Measurements from ENCODE around the gene SIAH3.
"Not testable (repeated sequence)": the region's sequence is repeated elsewhere in the genome, so short reads cannot be mapped to it uniquely, and the experiment has no call there.

SIAH3 gene

GRCh38 chr13:45770886-45771285 is 80.7 kb downstream of the SIAH3 start:
- Histone ChIP-seq H3K36me3 (ENCODE audit: control insufficient read depth, insufficient read depth, low read length) (no peaks in the 10 kb centered on the region), H3K27me3 (ENCODE audit: control insufficient read depth, insufficient read depth, low read length) (no peaks in the 10 kb centered on the region), H3K9ac (ENCODE audit: low read length) (no peak overlapping the region), H3K9me3 (ENCODE audit: control insufficient read depth, low read length) (no peaks in the 10 kb centered on the region), H3K4me1 (ENCODE audit: control insufficient read depth, insufficient read depth, low read length) (no peaks in the 10 kb centered on the region), H3K4me3 (ENCODE audit: low read length) (no peak overlapping the region)

- Histone ChIP-seq H3K4me3 (ENCODE audit: low read length) (no peak overlapping the region), H3K4me1 (ENCODE audit: control insufficient read depth, insufficient read depth, low read length) (no peaks in the 10 kb centered on the region), H3K27me3 (ENCODE audit: control insufficient read depth, insufficient read depth, low read length) (no peaks in the 10 kb centered on the region), H3K36me3 (ENCODE audit: control insufficient read depth, insufficient read depth, low read length) (no peaks in the 10 kb centered on the region), H3K9ac (ENCODE audit: low read length) (no peak overlapping the region), H3K9me3 (ENCODE audit: control insufficient read depth, low read length) (no peaks in the 10 kb centered on the region)
These were observed 82.7 kb downstream of the SIAH3 start for GRCh38 chr13:45768656-45769479.

- H3K4me1 ChIP-seq (ENCODE audit: control insufficient read depth, insufficient read depth, low read length), result no peaks in the 10 kb centered on the region
- no peak overlapping the region for H3K4me3 ChIP-seq (ENCODE audit: low read length)
- no peaks in the 10 kb centered on the region for H3K27me3 ChIP-seq (ENCODE audit: control insufficient read depth, insufficient read depth, low read length)
- no peaks in the 10 kb centered on the region for H3K36me3 ChIP-seq (ENCODE audit: control insufficient read depth, insufficient read depth, low read length)
- no peak overlapping the region for H3K9ac ChIP-seq (ENCODE audit: low read length)
- H3K9me3 ChIP-seq (ENCODE audit: control insufficient read depth, low read length), result no peaks in the 10 kb centered on the region
These were observed 86.1 kb downstream of the SIAH3 start for GRCh38 chr13:45765464-45765863.

GRCh38 chr13:45763419-45763818 is 88.1 kb downstream of the SIAH3 start:
- Histone ChIP-seq H3K4me1 (ENCODE audit: control insufficient read depth, insufficient read depth, low read length) (no peaks in the 10 kb centered on the region), H3K9me3 (ENCODE audit: control insufficient read depth, low read length) (no peaks in the 10 kb centered on the region), H3K36me3 (ENCODE audit: control insufficient read depth, insufficient read depth, low read length) (no peaks in the 10 kb centered on the region), H3K9ac (ENCODE audit: low read length) (no peak overlapping the region), H3K27me3 (ENCODE audit: control insufficient read depth, insufficient read depth, low read length) (no peaks in the 10 kb centered on the region), H3K4me3 (ENCODE audit: low read length) (no peak overlapping the region)

DNA sequence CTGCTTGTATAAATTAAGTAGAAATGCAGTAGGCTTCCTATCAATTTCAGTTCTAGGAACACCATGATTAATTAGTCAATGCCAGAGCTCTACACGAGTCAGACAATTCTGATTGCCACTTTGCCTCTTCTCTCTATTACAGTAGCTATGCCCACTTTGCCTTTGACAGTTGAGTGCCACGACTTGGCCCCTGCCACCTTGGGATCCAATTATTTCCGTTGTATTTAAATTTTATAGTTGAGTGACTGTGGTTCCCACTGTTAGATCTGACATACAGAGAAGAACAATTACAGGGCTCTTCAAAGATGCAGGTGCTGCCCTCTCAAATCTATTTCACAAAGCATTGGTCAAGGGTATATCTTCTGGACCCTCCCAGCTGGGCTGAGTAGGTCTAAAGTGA is 94.0 kb downstream of the SIAH3 start:
- H3K9ac ChIP-seq (ENCODE audit: low read length); H3K4me1 ChIP-seq (ENCODE audit: control insufficient read depth, insufficient read depth, low read length): not testable (repeated sequence)

GRCh38 chr13:45756498-45756897 is 95.1 kb downstream of the SIAH3 start:
- not testable (repeated sequence) for H3K4me1 ChIP-seq (ENCODE audit: control insufficient read depth, insufficient read depth, low read length)

More for the DNA sequence above, 94.0 kb downstream of the SIAH3 start:
- H3K27me3 ChIP-seq (ENCODE audit: control insufficient read depth, insufficient read depth, low read length); H3K9me3 ChIP-seq (ENCODE audit: control insufficient read depth, low read length); H3K4me3 ChIP-seq (ENCODE audit: low read length); H3K36me3 ChIP-seq (ENCODE audit: control insufficient read depth, insufficient read depth, low read length): not testable (repeated sequence)

DNA sequence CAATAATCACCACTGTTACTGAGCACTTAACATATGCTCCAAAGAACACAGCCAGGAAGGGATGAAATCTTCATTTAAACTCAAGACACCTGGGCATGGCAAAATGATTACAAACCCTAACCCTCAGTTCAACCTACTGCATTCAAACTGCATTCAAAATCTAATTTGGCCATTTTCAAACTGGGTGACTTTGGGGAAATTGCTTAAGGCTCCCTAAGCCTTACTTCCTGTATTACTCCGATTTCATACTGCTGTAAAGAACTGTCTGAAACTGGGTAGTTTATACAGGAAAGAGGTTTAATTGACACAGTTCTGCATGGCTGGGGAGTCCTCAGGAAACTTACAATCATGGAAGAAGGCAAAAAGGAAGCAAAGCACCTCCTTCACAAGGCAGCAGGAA is 99.0 kb downstream of the SIAH3 start:
- H3K27me3 ChIP-seq (ENCODE audit: control insufficient read depth, insufficient read depth, low read length), result no peaks in the 10 kb centered on the region
- no peaks in the 10 kb centered on the region for H3K36me3 ChIP-seq (ENCODE audit: control insufficient read depth, insufficient read depth, low read length)
- no peaks in the 10 kb centered on the region for H3K9me3 ChIP-seq (ENCODE audit: control insufficient read depth, low read length)
- H3K4me1 ChIP-seq (ENCODE audit: control insufficient read depth, insufficient read depth, low read length), result no peaks in the 10 kb centered on the region
- H3K9ac ChIP-seq (ENCODE audit: low read length), result no peak overlapping the region
- H3K4me3 ChIP-seq (ENCODE audit: low read length), result no peak overlapping the region

More at GRCh38 chr13:45756498-45756897, 95.1 kb downstream of the SIAH3 start:
- not testable (repeated sequence) for H3K9ac ChIP-seq (ENCODE audit: low read length); H3K27me3 ChIP-seq (ENCODE audit: control insufficient read depth, insufficient read depth, low read length); H3K9me3 ChIP-seq (ENCODE audit: control insufficient read depth, low read length); H3K4me3 ChIP-seq (ENCODE audit: low read length); H3K36me3 ChIP-seq (ENCODE audit: control insufficient read depth, insufficient read depth, low read length)

DNA sequence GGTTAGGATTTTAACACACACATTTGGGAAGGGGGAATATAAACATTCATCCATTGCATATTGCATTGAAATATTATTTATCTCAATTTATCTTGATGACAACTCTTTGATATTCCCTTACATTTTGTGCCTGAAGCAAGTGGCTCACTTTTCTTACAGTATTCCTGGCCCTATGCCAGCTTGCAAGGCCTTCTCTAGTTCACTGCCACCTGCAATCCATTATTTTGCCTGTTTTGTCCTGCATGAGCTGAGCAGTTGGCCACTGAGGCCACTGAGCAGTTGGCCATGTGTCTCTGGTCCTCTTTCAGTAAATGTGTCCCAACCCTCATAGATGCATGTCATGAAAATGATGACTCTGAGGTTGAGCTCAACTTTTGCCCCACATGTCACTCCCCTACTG is 99.7 kb downstream of the SIAH3 start:
- no peaks in the 10 kb centered on the region for H3K27me3 ChIP-seq (ENCODE audit: control insufficient read depth, insufficient read depth, low read length)
- no peaks in the 10 kb centered on the region for H3K9me3 ChIP-seq (ENCODE audit: control insufficient read depth, low read length)
- no peaks in the 10 kb centered on the region for H3K4me1 ChIP-seq (ENCODE audit: control insufficient read depth, insufficient read depth, low read length)
- no peak overlapping the region for H3K9ac ChIP-seq (ENCODE audit: low read length)
- no peak overlapping the region for H3K4me3 ChIP-seq (ENCODE audit: low read length)
- no peaks in the 10 kb centered on the region for H3K36me3 ChIP-seq (ENCODE audit: control insufficient read depth, insufficient read depth, low read length)

DNA sequence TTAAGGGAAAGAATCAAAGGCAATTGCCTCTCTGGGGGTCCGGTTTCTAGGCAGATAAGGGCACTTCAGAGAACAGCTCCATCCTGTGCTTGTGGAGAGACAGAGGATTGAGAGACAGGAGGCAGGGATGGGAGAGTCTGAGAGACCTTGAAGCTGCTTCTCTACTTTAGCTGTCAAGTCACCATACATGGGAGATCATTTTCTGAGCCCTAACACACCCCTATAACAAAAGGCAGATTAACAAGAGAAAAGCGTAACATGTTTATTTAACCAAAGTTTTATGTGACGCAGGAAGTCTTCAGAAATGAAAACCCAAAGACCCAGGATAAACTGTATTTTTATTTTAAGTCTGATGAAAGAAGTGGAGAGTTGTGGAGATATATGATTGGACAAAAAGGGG is 101.0 kb downstream of the SIAH3 start:
- no peaks in the 10 kb centered on the region for H3K9me3 ChIP-seq (ENCODE audit: control insufficient read depth, low read length)
- no peaks in the 10 kb centered on the region for H3K4me1 ChIP-seq (ENCODE audit: control insufficient read depth, insufficient read depth, low read length)
- H3K4me3 ChIP-seq (ENCODE audit: low read length), result no peak overlapping the region
- no peaks in the 10 kb centered on the region for H3K27me3 ChIP-seq (ENCODE audit: control insufficient read depth, insufficient read depth, low read length)
- no peaks in the 10 kb centered on the region for H3K36me3 ChIP-seq (ENCODE audit: control insufficient read depth, insufficient read depth, low read length)
- H3K9ac ChIP-seq (ENCODE audit: low read length), result no peak overlapping the region

DNA sequence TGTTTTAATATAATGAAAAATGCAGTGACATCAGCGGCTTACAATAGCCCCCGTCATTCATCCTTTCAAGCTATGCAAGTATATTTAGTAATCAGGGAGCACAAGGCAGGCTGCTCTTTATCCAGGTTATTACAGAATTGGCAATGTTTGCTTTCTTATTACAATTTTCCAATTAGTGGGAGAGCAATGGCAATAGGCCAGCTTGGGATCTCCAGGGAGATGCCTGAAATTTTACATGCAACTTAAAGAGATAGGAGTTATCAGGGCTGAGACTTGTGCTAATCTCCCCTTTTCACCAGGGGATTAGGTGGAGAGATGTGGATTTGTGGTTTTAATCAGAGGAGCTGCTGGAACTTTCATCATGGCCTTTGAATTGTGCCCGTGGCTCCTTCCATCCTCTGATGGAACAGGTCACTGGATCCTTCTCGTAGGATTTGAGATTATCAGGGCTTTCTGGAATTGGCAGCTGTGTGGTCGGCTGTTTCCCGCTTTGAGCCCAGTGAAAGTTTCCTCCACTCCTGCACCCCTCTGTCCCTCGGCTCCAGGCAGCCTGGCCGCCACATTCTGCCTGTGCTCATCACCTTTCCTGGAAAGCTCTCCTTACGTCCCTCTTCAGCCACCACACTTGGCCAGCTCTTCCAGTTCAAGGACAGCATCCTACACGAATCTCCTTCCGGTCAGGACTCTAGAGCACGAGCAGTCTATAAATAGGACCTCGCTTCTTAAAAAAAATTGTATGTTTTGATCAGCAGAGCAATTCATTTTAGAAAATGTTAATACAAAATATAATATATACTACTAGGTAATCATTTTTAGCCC is 102.4 kb downstream of the SIAH3 start:
- Histone ChIP-seq H3K36me3 (ENCODE audit: control insufficient read depth, insufficient read depth, low read length) (no peaks in the 10 kb centered on the region), H3K9ac (ENCODE audit: low read length) (no peak overlapping the region), H3K4me1 (ENCODE audit: control insufficient read depth, insufficient read depth, low read length) (no peaks in the 10 kb centered on the region), H3K4me3 (ENCODE audit: low read length) (no peak overlapping the region), H3K27me3 (ENCODE audit: control insufficient read depth, insufficient read depth, low read length) (no peaks in the 10 kb centered on the region), H3K9me3 (ENCODE audit: control insufficient read depth, low read length) (no peaks in the 10 kb centered on the region)

GRCh38 chr13:45747071-45747470 is 104.5 kb downstream of the SIAH3 start:
- Histone ChIP-seq H3K9me3 (ENCODE audit: control insufficient read depth, low read length) (no peaks in the 10 kb centered on the region), H3K4me3 (ENCODE audit: low read length) (no peak overlapping the region), H3K4me1 (ENCODE audit: control insufficient read depth, insufficient read depth, low read length) (no peaks in the 10 kb centered on the region), H3K9ac (ENCODE audit: low read length) (no peak overlapping the region), H3K27me3 (ENCODE audit: control insufficient read depth, insufficient read depth, low read length) (no peaks in the 10 kb centered on the region), H3K36me3 (ENCODE audit: control insufficient read depth, insufficient read depth, low read length) (no peaks in the 10 kb centered on the region)

- Histone ChIP-seq H3K9ac (ENCODE audit: low read length) (no peak overlapping the region), H3K4me3 (ENCODE audit: low read length) (no peak overlapping the region)
These were observed 106.6 kb downstream of the SIAH3 start for GRCh38 chr13:45744979-45745378.

More at GRCh38 chr13:45744979-45745378, 106.6 kb downstream of the SIAH3 start:
- Histone ChIP-seq H3K4me1 (ENCODE audit: control insufficient read depth, insufficient read depth, low read length) (no peaks in the 10 kb centered on the region), H3K9me3 (ENCODE audit: control insufficient read depth, low read length) (no peaks in the 10 kb centered on the region), H3K36me3 (ENCODE audit: control insufficient read depth, insufficient read depth, low read length) (no peaks in the 10 kb centered on the region), H3K27me3 (ENCODE audit: control insufficient read depth, insufficient read depth, low read length) (no peaks in the 10 kb centered on the region)

Data from mucosa of stomach (tissue), 1 donor.